GM23338 (cell line): ENCODE measurements around the gene GPHN.

ENCODE experiments used
- CREB1 ChIP-seq: fragments of 250-450 bp; sonication (Bioruptor Pico); IDR thresholded peaks from 2 replicates; pipeline ENCODE4 v1.5.0; 2020; ENCODE audit warnings: low read depth, mild to moderate bottlenecking, moderate library complexity
- EZH2 ChIP-seq: fragments of 200-600 bp; sonication (generic); IDR thresholded peaks from one replicate; pipeline ENCODE4 v1.8.0; 2017; ENCODE audit warnings: antibody characterized with exemption, mild to moderate bottlenecking, low read depth; ENCODE audit not compliant: unreplicated experiment
- EZH2phosphoT487 ChIP-seq: fragments of 200-600 bp; sonication (generic); IDR thresholded peaks from one replicate; pipeline ENCODE4 v1.8.1; 2018; ENCODE audit warnings: antibody characterized with exemption; ENCODE audit not compliant: unreplicated experiment
- JUNB ChIP-seq: IDR thresholded peaks from one replicate; pipeline ENCODE4 v1.6.1; 2016; ENCODE audit warnings: antibody characterized with exemption; ENCODE audit not compliant: unreplicated experiment
- POLR2AphosphoS5 ChIP-seq: IDR thresholded peaks from 2 replicates; pipeline ENCODE4 v1.6.1; 2016; ENCODE audit warnings: antibody characterized with exemption, low read depth
- REST ChIP-seq: IDR thresholded peaks from one replicate; pipeline ENCODE4 v1.6.1; 2018; ENCODE audit warnings: antibody characterized with exemption; ENCODE audit not compliant: unreplicated experiment
- STAT1 ChIP-seq: IDR thresholded peaks from one replicate; pipeline ENCODE4 v1.6.1; 2016; ENCODE audit warnings: antibody characterized with exemption; ENCODE audit not compliant: unreplicated experiment
- ZNF114 ChIP-seq: fragments of 250-450 bp; sonication (Bioruptor Pico); IDR thresholded peaks from 2 replicates; pipeline ENCODE4 v1.5.0; 2020; ENCODE audit warnings: mild to moderate bottlenecking, moderate library complexity
- ZNF331 ChIP-seq: fragments of 250-450 bp; sonication (Bioruptor Pico); IDR thresholded peaks from 2 replicates; pipeline ENCODE4 v1.5.0; 2020; ENCODE audit warnings: low read depth, mild to moderate bottlenecking, moderate library complexity
- TF ChIP-seq, protein P1 (sequence below), 2 experiments: fragments of 200-600 bp in 1 of 2; sonication (generic) in 1 of 2; conservative IDR thresholded peaks; 2 replicates each; pipeline versions ENCODE4 v1.5.1 to v1.6.1; 2016 to 2017; ENCODE audit warnings: antibody characterized with exemption in 2 of 2, low read depth in 2 of 2, mild to moderate bottlenecking in 2 of 2, moderate library complexity in 1 of 2

DNA sequence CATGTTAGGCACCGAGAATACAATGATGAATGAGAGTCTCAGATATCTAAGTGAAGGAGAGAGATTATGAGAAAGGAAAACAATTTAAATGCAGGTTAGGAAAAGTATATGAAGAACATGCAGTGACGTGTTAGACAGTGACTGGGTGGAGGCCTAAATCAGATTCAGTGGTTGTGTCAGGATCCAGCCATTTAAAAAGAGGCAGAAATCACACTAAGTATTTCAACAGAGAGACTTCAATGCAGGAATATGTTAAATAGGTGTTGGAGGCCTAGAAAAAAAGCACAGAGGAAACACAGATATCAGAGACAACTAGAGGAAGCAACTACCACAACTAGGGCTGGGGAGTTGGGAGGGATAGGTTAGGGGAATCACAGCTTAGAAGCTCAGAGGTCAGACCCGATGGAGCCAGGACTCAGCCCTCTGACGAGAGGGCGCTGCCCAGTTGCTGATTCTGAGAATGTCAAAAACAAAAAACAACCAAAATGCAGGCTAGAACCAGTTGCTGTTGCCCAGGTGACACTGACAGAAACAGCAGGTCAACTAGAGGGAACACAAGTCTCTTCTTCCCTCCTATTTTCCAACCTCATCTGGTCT is 678.3 kb downstream of the GPHN start:
- TF ChIP-seq EZH2 (no peak), POLR2AphosphoS5 (no peak), REST (no peak), JUNB (no peak), EZH2phosphoT487 (no peak), ZNF331 (CRISPR knock-in tag) (no peak), CREB1 (CRISPR knock-in tag) (no peak), ZNF114 (CRISPR knock-in tag) (no peak), STAT1 (no peak)
- TF ChIP-seq, protein P1, sequence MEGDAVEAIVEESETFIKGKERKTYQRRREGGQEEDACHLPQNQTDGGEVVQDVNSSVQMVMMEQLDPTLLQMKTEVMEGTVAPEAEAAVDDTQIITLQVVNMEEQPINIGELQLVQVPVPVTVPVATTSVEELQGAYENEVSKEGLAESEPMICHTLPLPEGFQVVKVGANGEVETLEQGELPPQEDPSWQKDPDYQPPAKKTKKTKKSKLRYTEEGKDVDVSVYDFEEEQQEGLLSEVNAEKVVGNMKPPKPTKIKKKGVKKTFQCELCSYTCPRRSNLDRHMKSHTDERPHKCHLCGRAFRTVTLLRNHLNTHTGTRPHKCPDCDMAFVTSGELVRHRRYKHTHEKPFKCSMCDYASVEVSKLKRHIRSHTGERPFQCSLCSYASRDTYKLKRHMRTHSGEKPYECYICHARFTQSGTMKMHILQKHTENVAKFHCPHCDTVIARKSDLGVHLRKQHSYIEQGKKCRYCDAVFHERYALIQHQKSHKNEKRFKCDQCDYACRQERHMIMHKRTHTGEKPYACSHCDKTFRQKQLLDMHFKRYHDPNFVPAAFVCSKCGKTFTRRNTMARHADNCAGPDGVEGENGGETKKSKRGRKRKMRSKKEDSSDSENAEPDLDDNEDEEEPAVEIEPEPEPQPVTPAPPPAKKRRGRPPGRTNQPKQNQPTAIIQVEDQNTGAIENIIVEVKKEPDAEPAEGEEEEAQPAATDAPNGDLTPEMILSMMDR (conservative IDR thresholded peaks at IDR 0.05; ENCODE audit: low read depth in 2 of 2) = no peak
